ENCODE measurements around the gene GPR141. TPM values are rescaled to one million over a fixed set of nuclear protein-coding genes. Genes with fewer than 3 reads are reported as not detected.

Gene GPR141
- total RNA-seq, 5 donors from 2014 or later (not counting 1 experiment from before 2014, with no cell fraction given): 0.25 to 6.3 (median 0.92) TPM

Other genes with a start within 250 kb of the GPR141 start
- 100 to 1,000 TPM; 101 to 149 (median 113) TPM for gene ELMO1, start 234.9 kb upstream of the GPR141 start, total RNA-seq
- gene NME8, start 164.8 kb downstream of the GPR141 start, total RNA-seq: 1 to 10 TPM in 1 of 5 donors, under 1 TPM in 1, not detected in 3; 0.39 to 2.7 TPM
- under 1 TPM in 1 of 5 donors, not detected in 4; 0.16 TPM for gene SFRP4, start 233.1 kb downstream of the GPR141 start, total RNA-seq
- gene EPDR1, start 236.9 kb downstream of the GPR141 start, total RNA-seq: 1 to 10 TPM in 2 of 5 donors, under 1 TPM in 3; 0.47 to 1.3 (median 0.68) TPM

Data from T-cell (primary cell).